Fibroblast of skin of scalp (primary cell): Measurements from ENCODE around the gene SH3PXD2B.
"Not testable (repeated sequence)": the region's sequence is repeated elsewhere in the genome, so short reads cannot be mapped to it uniquely, and the experiment has no call there.

Experiments used
- DNase-seq: peaks from one replicate; pipeline ENCODE4 v3.0.0-alpha.2; 2013

The SH3PXD2B gene

GRCh38 chr5:172336264-172336663 is 118.1 kb downstream of the SH3PXD2B start:
- no peak for DNase-seq

DNA sequence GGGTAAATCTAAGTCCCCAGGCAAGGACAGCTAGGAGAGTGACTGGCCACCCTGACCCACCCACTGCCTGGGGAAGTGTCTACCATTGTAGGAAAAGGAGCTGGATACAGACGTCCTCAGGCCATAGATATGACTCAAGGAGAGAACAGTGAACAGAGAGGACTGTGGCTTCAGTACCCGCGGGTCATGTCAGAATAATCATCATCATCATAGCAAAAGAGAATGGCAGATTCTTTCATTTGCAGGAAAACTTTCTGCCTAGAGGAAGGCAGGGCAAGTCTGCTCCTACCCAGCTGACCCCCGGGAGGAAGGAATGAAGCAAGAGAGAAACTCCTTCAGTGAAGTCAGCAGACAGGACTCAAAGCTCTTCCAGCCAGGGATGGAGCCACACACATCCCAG is 118.6 kb downstream of the SH3PXD2B start:
- DNase-seq = no peak

GRCh38 chr5:172334641-172335040 is 119.7 kb downstream of the SH3PXD2B start:
- DNase-seq = no peak

DNA sequence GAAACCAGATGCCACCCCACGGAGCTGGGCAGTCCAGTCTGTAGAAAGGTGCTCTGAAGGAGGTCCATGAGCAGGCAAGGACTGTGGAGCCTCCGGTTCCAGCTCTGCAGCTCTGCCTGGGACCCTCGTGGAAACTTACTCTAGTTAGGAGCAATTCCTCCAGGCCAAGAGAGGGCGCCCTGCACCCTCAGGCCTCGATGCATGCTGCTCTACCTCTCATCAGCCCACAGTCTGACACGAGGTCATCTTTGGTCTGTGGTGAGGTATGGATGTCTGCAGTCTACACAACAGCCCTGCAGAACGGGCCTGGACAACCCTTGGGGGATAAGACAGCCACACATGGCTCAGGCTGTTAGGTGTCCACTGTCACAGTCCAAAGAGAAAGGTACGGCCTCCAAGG is 120.1 kb downstream of the SH3PXD2B start:
- no peak for DNase-seq

DNA sequence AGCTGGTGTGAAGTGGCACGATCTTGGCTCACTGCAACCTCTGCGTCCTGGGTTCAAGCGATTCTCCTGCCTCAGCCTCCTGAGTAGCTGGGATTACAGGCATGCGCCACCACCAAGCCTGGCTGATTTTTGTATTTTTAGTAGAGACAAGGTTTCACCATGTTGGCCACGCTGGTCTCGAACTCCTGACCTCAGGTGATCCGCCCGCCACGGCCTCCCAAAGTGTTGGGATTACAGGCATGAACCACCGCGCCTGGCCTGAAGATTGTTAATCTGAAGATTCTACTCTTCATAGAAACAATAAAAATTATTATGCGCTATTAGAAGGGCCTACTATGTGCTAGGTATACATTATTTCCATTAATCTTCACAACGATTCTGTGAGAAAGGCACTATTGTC is 127.4 kb downstream of the SH3PXD2B start:
- not testable (repeated sequence) for DNase-seq

DNA sequence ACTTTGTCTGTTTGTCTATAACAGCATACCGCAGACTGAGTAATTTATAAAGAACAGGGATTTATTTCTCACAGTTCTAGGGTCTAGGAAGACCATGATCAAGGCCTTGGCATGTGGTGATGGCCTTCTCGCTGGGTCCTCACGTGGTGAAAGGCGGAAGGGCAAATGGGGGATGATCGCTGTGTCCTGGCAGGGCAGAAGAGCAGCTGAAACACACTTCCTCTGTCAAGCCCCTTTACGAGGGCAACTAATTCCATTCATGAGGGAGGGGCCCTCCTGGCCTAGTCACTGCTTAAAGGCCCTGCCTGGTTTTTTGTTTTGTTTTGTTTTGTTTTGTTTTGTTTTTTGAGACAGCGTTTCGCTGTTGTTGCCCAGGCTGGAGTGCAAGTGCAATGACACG is 128.9 kb downstream of the SH3PXD2B start:
- no peak for DNase-seq

- DNase-seq = no peak
Observed at GRCh38 chr5:172322028-172322965, 132.0 kb downstream of the SH3PXD2B start.

GRCh38 chr5:172321593-172321992 is 132.7 kb downstream of the SH3PXD2B start:
- no peak for DNase-seq

- peak; percentile 15 for DNase-seq
Observed at GRCh38 chr5:172319708-172320441, 134.4 kb downstream of the SH3PXD2B start.

DNA sequence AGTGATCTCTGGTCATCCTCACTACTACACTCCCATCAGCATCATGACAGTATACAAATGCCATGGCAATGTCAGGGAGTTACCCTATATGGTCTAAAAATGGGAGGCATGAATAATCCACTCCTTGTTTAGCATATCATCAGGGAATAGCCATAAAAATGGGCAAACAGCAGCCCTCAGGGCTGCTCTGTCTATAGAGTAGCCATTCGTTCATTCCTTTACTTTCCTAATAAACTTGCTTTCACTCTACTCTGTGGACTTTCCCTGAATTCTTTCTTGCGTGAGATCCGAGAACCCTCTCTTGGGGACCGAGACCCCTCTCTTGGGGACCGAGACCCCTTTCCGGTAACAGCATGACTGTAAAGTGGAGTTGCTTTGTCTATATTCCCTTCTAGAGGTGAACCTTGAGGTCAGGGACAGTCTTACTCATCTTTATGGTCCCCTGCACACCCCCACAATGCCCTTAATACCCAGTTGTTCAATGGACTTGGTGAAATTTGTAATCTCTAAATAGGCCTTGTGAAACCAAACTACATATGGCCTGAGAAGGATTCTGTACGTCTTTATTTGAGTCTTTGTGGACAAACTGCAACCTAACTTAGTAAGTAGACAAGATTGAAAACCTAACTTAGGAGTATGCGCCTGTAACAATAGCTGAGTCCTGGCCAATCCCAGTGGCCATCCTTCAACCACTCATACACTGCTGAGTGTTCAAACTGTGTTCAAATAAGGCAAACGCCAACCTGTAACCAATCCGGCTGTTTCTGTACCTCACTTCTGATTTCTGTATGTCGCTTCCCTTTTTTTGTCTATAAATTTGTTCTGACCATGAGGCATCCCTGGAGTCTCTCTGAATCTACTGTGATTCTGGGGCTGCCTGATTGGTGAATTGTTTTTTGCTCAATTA is 138.5 kb downstream of the SH3PXD2B start:
- DNase-seq = no peak

DNA sequence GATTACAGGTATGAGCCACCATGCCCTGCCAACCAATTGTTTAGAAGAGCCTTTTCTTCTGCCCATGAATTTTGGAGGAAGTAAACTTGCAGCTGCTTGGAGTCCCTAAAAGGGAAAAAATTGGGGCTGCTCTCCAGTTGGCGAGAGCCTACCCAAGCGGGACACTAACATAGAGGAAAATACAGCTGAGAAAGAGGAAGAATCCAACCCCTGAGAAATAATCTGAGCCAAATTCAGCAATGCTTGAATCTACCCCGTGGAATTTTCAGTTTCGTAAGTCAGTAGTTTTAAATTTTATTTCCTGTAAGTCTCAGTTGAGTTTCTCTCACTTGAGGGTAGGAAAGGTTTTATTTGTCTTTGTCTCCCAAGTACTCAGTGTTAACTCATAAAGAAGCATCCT is 140.4 kb downstream of the SH3PXD2B start:
- DNase-seq = no peak

- peak; percentile 39 for DNase-seq
Observed at GRCh38 chr5:172312286-172312685, 142.0 kb downstream of the SH3PXD2B start.

GRCh38 chr5:172311605-172312004 is 142.7 kb downstream of the SH3PXD2B start:
- no peak for DNase-seq

- no peak for DNase-seq
Observed at GRCh38 chr5:172311026-172311425, 143.3 kb downstream of the SH3PXD2B start.

- DNase-seq = no peak
Observed at GRCh38 chr5:172305380-172305779, 148.9 kb downstream of the SH3PXD2B start.

DNA sequence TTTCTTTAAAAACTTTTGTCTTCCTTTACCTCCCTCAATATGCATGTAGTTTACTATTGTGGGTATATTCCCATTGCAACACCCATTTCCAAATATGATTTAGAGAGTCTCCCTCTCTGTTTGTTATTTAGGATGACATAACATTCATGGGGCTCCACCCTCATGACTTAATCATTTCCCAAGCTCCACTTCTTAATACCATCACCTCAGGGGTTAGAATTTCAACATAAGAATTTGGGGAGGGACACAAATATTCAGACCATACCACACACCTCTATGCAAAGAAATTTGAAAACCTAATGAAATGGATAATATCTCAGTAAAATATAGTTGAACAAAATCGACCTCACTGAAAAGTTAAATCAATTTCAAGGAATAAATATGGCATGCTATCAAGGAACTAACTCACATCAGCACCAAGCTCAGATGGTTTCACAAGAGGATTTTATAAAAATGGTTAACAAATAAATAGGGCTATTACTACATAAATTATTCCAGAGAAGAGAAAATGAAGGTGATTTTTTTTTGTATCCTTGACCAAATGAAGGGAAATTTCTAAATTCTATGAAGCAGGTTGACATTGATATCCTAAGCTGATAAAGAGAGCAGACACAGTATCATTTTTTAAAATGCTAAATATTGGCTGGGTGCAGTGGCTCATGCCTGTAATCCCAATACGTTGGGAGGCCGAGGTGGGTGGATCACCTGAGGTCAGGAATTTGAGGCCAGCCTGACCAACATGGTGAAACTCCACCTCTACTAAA is 150.6 kb downstream of the SH3PXD2B start:
- DNase-seq = no peak

DNA sequence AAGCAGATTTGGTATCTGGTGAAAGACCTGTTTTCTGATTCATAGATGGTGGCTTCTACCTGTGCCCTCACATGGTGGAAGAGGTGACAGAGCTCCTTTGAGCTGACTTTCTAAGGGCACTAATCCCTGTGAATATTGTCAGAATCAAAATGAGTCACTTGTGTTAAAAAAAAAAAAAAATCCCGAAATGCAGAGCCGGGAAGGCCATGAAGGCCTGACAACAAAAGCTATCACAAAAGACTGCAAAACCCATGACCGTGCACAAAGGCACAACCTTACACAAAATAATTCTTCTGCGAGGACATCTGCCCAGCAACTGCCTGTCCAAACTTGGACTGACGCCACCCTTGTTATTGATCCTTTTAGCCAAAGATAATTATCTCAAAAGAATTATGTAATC is 151.2 kb downstream of the SH3PXD2B start:
- no peak for DNase-seq

- no peak for DNase-seq
Observed at GRCh38 chr5:172302047-172302710, 152.1 kb downstream of the SH3PXD2B start.

DNA sequence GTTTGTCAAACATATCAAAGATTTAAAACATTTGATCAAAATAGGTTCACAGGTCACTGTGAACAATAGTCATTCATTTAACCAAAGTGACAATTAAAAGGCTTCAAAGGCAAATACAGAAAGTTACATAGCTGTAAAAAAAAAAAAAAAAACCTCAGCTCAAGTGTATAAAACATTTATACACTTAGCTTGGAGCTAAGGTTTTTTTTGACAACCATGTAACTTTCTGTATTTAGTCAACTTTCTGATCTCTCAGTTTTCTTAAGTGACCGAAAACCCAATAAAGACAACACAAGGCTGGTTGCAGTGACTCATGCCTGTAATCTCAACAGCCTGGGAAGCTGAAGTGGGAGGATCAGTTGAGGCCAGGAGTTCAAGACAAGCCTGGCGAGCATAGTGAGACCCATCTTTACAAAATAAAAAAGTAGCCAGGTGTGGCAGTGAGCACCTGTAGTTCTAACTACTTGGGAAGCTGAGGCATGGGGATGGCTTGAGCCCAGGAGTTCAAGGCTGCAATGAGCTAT is 154.3 kb downstream of the SH3PXD2B start:
- DNase-seq = no peak

DNA sequence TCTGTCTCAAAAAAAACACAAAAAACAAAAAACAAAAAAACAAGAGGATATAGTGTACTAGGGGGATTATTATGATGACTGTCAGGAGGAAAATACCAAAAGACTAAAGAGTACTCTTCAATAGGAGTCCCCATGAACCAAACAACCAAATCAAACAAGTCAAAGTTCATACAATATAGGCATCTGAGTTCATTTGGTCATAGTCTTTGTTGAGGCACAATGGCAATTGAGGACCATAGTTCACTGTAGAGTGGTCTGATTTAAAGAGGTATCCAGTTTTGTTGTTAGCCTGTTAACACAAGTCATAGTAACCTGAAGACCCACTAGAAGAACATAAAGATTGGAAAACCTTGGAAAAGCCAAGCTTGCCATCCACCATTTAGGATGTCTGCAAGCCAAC is 159.5 kb downstream of the SH3PXD2B start:
- no peak for DNase-seq

DNA sequence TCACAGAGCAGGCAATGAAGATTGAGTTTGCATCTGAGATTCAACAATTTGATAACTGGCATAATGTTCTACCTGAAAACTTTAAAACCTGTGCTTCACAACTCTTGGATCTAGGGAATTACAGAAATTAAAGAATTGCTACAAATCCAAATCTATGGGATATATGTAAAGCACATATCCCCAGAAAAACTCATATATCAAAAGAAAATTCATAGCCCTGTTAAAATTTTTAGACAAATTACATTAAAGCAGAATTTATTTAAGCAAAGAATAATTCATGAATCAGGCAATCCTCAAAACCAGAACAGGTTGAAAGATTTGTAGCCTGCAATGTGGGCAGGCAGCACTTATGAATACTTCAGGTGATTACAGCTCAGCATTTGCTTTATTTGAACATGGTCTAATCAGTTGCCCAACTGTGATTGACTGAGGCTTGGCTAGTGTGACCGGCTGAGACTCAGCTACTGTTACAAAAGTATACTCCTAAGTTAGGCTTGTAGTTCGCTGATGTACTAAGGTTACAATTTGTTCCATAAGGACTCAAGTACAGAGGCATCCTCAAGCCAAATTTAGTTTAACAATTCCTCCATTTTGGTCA is 160.5 kb downstream of the SH3PXD2B start:
- no peak for DNase-seq
